Measurements from ENCODE around the gene GINS1.
A peak's percentile ranks its signal among the peaks of the same experiment; 100 is the strongest.
"Not testable (repeated sequence)": the region's sequence is repeated elsewhere in the genome, so short reads cannot be mapped to it uniquely, and the experiment has no call there.

The GINS1 gene

DNA sequence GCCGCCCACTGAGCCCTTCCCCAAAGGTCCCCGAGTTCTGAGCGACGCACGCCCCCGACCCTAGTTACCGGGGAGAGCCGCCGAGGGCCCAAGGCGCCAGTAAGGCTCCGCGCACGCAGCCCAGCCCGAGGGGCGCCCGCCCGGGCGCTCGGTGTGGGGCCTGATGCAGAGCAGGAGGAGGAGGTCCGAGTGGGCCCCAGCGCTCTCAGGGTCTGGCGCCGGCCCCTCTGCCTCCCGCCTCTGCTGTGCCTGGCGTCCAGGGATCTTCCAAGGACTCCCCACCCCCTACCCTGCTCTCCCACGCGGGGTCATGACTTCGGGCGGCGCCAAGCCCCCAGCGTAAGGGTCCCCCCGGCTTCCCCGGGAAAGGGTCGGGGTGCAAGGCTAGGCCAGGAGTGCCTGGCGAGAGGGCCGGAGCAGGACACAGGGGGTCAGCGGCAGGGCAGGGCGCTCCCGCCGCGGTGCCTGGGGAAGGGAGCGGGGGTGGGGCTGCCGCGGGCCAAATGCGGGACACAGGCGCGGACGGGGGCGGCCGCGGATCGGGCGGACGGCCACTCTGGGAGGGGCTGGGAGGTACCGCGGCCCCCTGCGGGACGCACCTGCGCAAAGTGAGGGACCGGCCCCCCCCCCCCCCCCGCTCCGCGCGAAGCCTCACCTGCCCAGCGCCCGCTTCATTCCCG is 17.5 kb upstream of the GINS1 start:
- no peak for DNase-seq (ENCODE audit: low read depth in 2 of 2)

DNA sequence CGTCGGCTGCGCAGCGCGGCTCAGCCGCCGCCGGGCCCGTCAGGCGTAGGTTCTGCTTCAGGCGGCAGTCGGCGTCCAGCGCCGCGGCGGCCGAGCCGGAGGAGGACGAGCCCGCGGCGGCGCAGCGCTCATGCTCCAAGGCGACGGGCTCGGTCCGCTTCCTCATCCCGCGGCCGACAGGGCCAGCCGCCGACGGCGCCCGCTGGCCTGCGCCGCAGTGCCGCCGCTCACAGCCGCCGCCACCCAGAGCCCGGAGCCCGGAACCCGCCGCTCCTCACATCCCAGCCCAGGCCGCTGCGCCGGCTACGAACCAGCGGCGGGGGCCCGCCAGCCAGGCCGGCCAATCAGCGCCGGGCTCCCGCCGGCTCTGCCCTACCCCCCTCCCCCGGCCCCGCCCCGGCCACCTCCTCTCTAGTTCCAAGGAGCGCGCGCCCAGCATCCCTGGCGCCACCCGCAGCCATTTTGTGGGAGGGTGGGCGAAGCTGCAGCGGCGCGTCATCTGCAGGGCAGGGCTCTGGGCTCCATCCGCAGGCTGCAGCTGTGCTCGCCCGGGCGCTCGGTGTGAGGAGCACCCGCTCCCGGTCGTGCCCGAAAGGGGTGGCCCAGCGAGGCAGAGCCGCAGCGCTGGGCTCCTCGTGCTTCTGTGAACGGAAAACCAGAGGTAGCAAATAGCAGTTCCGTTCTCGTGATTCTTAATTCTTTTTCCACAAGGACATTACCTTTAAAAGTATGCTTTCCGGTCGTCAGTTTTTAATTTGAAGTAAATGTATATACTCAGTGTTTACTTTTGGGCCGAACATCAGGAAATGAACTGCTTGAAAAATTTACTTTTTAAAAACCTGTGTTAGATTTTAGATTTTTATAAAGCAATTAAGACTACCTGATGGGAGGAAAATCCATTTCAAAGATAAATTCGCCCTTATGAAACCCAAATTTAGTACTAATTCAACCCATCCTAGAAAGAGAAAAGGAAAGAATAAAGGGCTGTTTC is 16.6 kb upstream of the GINS1 start, which contains the start of gene ABHD12:
ABHD12 (minus strand) TSS at position 298 of the 991 bp plus-strand sequence; CDS start at position 166, 132 bp downstream.
- peak; percentile 88 to 92 for DNase-seq (ENCODE audit: low read depth in 2 of 2)

DNA sequence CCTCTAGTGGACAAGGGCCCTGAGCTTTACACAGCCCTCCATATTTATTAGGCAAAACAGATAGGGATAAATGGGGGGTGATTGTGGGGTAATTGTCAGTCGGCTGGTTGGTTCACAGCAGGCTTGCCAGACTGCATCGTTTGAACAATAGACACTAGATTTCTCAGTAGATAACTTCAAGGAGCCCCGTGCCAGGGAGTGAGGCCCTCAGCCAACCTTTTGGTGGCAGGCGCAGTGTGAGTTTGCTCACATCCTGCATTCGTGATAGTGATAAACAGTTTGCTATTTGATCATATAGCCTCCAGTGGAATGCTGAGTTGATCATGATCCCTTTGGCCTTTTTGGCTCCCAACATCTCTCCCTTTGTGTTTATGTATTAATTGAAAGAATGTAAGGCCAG is 13.2 kb upstream of the GINS1 start:
- no peak for DNase-seq (ENCODE audit: low read depth in 2 of 2)

DNA sequence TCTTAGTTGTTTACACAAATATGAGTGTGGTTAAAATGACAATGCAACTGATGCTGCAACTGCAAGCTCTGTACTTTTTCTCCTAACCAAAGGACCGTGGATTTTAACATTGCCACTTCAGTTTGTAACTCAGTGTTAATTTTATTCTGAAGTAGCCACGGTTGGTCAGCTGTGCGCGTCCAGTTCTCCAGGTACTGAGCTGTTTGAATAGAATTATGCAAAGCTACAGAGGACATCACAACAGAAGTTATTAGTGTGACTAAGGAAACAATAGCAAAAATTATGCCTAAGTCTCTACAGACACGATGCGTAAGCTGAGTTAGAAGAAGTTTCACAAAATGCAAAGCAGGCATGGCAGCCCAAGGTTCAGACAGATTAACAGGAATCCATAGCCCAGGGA is 12.5 kb upstream of the GINS1 start:
- no peak for DNase-seq (ENCODE audit: low read depth in 2 of 2)

DNA sequence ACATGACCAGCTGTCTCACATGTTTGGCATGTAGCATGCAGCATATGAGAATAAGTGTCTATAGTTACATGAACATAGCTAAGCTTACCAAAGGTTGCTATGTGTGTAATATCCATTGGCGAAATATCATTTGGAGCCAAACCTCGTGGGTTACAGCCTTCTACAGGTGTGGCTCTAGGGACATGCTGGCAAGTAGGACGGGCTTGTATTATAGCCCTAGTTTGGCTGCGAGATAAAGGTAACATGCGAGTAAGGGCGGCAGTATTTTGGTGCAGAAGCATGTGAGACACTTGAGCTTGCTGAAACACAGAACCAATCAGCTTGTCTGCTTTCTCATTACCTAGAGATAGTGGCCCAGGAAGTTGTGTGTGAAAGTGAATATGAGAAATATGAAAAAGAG is 10.4 kb upstream of the GINS1 start:
- no peak for DNase-seq (ENCODE audit: low read depth in 2 of 2)

DNA sequence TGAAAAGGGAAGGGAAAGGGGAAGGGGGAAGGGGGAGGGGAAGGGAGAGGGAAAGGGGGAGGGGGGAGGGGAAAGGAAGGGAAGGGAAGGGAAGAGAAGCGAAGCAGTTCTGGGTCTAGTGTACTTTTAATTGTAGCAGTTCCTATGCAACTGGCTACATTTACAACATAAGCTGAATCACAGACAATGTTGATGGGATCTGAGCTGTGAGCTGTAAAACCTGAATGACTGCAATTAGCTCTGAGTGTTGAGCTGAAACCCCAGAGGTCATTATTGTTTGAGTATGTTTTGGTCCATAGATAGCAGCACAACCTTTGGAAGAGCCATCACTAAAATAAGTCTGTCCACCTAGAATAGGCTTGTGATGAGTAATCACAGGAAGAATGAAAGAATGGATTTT is 9.7 kb upstream of the GINS1 start:
- no peak for DNase-seq (ENCODE audit: low read depth in 2 of 2)

DNA sequence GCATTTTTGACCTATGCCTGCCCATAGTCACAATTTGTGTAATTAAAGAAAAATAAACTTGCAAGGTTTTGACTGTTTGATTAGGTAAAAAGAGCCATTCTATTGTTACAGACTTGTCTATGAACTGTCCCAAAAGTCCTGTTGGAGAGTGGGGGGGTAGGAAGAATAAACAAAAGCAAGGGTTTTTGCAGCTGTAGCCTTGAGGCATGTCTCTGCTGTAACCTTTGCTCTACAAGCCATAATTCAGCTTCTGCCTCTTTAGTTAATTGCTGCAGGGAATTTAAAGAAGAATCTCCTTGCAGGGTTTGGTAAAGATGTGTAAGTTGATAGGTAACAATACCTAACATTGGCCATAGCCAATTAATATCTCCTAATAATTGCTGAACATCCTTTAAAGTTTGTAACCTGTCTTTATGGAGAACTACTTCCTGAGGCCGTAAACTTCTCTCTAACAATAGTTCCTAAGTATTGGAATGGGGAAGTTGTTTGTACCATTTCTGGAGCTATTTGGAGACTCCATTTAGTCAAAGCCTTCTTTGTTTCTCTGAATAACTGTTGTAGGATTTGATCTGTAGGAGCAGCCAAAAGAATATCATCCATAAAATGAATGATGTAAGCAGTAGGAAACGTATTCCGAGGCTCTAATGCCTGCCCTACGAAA is 9.0 kb upstream of the GINS1 start:
- no peak for DNase-seq (ENCODE audit: low read depth in 2 of 2)

DNA sequence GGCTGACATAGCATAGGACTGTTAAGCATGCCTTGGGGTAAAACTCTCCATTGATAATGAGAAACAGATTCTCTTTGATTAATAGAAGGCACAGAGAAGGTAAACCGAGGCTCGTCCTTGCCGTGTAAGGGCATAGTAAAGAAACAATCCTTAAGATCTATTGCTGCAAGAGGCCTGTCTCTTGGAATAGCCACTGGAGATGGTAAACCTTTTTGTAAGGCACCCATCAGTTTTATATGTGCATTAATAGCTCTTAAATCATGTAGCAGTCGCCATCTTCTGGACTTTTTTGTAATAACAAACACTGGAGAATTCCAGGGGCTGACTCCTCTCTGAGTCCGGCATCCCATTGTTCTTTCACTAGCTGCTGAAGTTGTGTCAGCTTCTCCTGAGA is 8.4 kb upstream of the GINS1 start:
- peak; percentile 36 to 50 for DNase-seq (ENCODE audit: low read depth in 2 of 2)

DNA sequence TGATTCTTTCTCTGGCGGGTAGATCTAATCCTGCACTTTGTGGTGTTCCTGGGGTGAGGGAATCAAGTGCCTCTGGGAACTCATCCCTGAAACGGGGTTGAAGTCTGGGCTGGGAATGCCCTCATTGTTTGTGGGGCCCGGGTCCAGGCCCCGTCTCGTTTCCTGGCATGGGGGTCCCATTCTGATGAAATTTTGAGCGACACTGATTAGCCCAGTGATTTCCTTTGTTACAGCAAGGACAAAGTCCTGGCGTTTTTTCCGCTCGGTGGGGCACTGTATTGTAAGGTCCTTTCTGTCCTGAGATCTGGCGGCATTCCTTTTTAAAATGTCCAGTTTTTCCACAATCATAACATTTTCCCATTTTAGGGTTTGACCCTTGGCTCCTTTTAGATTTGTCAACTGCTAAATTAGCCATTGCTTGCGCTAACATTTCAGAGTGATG is 7.2 kb upstream of the GINS1 start:
- not testable (repeated sequence) for DNase-seq (ENCODE audit: low read depth in 2 of 2)

DNA sequence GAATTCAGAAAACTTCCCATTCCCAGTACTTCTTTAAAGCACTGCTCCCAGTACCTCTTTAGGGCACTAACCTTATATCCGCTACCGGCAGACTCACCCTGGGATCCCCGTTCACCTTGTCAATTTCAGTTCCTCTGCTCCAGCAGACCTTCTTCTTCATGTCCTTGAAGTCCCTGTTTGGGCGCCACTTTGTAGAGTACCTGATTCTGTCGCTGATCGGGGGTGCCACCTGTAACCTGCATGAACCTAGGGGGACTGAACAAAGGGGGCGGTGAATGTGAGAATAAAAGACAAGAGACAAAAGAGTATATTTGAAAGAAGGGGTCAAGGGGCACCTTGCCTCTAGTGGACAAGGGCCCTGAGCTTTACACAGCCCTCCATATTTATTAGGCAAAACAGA is 4.9 kb upstream of the GINS1 start:
- no peak for DNase-seq (ENCODE audit: low read depth in 2 of 2)

DNA sequence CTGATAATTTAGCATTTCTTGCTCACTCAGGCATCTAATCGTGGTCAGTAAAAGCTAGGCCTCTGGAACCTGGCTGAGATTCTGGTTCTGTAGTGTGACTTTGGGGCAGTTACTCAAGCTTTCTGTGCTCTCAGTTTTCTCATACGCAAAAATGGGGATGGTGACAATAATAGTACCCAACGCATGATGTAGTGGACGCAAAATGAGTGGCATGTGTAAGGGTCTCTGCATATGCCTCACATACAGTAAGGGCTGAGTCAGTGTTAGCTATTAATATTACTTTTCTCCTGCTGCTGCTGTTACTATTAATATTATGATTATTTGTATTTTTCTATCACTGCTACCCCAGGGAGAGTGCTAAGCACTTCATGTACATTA is 686 bp downstream of the GINS1 start:
- no peak for DNase-seq (ENCODE audit: low read depth in 2 of 2)

DNA sequence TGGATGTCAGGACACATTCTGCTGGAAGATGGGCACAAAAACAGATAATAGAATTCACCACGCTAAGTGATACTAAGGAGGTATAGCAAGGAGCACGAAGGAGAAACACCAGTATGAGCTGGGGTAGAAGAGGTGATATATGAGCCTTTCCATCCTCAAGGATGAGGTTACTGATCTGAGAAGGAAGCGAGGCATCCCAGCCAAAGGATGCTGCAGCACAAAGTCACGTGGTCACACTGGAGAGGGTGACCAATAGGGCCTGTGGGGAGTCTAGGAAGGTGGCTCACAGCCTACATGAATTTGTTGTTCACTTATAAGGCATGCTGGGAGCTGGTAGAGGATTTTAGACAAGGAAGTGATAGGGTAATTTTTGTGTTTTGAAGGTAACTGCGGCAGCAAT is 1.4 kb downstream of the GINS1 start:
- no peak for DNase-seq (ENCODE audit: low read depth in 2 of 2)

DNA sequence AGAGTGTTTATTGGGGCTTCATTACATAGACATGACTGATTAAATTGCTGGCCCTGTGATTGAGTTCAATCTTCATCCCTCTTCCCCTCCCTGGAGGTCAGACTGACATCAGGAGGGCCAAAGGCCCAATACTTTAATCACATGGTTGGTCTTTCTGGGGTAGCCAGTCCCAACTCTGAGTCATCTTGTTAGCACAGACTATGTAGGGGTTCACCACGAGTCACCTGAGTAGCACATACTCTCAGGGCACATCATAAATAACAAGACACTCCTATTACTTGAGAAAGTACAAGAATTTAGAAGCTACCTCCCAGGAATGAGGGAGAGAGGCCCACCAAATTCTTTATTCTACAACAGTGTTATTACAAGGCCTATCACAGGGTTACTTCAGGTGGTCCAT is 11.3 kb downstream of the GINS1 start:
- DNase-seq (ENCODE audit: low read depth in 2 of 2), result no peak

DNA sequence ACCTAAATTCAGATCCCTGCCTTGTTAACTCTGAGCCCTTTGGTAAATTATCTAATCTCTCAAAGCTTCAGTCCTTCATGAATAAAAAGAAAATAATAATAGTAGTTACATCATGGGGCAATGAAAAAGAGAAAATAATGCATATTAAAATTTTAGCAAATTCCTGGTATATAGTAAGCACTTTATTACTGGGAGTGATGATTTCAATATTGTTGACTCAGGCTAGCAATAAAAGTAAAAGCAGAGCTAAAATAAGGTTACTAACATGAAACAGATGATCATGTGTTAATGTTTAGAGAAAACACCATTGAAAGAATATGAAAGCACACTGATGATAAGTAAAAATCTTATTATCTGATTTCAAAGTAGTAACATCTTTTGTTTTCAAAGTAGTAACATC is 13.6 kb downstream of the GINS1 start:
- DNase-seq (ENCODE audit: low read depth in 2 of 2), result no peak

DNA sequence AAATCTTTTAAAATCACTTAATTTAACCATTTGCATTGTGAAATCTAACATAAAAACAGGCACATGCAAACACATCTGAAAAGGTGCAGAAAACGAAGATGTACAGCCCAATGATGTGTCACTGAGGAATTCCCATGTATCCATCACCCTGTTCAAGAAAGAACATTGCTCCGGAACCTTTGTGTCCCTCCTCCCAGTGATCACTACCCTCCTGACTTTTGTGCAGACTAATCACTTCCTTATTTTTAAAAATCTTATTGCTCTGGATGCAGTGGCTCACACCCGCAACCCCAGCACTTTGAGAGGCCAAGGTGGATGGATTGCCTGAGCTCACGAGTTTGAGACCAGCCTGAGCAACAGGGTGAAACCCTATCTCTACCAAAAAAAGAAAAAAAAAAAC is 14.6 kb downstream of the GINS1 start:
- no peak for DNase-seq (ENCODE audit: low read depth in 2 of 2)

DNA sequence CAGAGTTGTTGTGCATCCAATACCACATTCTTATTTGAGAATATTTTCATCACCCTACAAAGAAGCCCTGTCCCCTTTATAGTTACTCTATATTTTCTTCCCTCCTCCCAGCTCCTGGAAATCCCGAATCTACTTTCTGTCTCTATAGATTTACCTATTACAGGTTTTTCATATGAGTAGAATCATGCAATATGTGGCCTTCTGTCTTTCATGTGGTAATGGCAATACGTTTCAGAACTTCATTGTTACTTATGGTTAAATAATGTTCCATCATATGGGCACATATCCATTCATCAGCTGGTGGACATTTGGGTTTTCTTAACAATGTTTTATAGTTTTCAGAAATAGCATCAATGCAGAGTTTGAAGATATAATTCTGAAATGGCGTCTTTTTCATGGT is 17.1 kb downstream of the GINS1 start:
- DNase-seq (ENCODE audit: low read depth in 2 of 2), result no peak

DNA sequence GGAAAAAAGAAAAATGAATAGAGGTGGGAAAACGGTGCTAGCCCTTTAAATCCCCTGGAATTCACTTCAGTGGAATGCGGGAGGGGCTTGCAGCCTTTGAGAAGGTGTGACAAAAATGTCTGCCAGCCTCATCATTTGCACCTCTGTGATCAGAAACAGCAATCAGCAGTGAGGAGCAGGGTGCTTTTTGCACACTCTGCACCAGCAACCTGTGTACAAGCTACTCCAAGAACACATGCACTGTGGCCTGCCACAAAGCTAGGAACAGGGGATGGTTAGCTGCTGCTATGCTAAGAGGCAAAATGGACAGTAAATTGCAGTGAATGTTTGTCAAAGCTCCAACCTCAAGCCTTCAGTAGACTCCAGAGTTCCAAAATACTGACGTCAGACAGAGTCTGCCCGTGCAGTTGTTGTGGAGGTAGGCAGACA is 29.7 kb downstream of the GINS1 start:
- no peak for DNase-seq (ENCODE audit: low read depth in 2 of 2)

DNA sequence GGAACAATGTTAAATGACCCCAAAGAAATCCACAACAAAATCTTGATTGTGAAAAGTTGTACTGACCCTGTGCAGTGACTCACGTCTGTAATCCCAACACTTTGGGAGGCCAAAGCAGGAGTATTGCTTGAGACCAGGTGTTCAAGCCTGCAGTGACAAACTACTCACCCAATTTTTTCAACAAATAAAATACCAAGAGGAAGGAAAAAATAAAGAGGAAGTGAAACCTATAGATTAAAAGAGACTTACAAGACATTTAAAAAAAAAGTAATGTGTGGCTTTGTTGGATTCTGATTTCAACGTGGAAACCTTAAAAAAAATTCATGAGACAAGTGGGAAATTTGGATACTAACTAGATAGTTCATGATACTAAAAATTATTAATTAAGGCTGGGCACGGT is 31.9 kb downstream of the GINS1 start:
- no peak for DNase-seq (ENCODE audit: low read depth in 2 of 2)

DNA sequence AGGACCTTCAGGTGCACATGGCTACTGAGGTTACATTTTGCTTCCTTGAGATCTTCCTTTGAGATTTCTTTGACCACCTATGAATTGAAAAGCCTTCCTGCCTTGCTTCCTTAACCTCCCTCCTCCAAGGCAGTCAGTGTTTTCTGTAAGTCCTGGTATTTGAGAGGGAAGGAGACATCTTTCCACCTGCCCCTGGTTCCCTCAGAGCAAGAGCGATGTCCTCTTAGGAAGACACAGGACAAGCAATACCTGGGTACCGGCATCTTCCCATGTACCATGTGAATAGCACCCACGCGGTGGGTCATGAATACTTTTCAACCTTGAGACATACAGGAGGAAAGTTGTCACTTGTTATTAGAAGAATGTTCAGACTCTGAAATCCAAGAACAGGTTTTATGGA is 37.1 kb downstream of the GINS1 start:
- no peak for DNase-seq (ENCODE audit: low read depth in 2 of 2)

DNA sequence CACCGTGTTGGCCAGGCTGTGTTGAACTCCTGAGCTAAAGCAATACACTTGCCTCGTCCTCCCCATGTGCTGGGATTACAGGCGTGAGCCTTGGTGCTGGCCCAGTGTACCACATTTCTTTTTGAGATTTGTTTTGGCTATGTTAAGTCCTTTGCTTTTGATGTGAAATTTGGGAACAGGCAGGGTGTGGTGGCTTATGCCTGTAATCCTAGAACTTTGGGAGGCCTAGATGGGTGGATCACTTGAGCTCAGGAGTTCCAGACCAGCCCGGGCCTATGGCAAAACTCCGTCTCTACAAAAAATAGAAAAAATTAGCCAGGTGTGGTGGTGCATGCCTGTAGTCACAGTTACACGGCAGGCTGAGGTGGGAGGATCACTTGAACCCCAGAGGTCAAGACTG is 40.2 kb downstream of the GINS1 start:
- DNase-seq (ENCODE audit: low read depth in 2 of 2), result no peak

DNA sequence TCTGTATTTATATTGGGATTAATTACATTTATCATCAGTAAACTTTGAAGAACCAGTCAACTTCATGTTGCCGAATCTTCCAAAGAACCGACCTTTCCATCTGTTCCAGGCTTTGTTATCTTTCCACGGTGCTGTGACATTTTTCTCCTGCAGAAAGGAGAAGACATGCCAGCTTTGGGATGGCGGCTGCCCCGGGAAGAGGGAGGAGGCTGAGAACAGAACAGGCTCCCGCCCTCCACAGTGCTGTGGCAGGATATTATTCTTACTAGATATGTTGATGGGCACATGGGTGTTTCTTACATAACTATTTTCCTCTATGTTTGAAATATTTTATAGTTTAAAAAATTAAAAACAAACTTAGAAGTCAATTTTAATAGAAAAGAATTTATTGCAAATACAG is 44.9 kb downstream of the GINS1 start:
- DNase-seq (ENCODE audit: low read depth in 2 of 2), result no peak

DNA sequence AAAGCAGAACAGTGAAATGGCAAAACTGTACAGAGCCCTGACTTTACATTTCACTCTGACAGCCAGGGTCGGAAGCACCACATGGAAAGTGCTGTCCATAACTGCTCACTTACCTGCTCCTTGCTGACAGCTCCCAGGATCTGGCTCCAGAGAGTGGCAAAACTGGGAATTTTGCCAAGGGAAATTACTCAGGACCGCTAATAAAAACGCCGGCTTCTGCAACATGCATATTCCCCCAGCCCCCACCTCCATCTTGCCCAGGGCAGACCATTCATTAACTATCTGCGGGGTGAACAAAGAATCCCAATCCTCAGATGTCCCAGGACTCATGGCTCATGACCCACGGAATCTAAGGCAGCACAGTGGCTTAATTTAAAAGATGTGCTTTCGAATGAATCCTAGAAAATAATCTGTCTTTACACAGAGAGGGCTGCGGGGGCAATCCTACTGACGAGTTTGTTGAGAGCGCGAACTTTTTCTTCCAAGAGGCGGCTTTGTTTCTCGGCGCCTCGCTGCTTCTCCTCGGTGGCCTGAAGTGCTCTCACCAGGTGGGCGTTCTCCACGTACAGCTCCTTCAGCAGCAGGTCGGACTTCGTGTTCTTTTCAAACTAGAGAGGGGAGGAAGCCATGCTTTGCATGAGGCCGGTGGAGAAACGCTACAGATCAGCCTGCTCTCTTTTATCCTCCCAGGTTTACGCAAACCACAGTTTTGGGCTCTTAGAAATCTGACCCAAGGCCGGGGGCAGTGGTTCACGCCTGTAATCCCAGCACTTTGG is 45.8 kb downstream of the GINS1 start:
- no peak for DNase-seq (ENCODE audit: low read depth in 2 of 2)

Measured in fibroblast of skin of left biceps (primary cell).